GM23338 (cell line): ENCODE measurements around the gene RNF220. TPM values are rescaled to one million over a fixed set of nuclear protein-coding genes. Genes with fewer than 3 reads are reported as not detected.

Source experiments
- ATAC-seq: fragments of 200-7000 bp; cut with Tn5 transposase; 3 replicates; pipeline ENCODE4 v1.9.1; 2020
- DNase-seq: peaks from one replicate; pipeline ENCODE4 v3.0.0-alpha.2; 2015; ENCODE audit warnings: low spot score
- H2AFZ ChIP-seq: fragments of 200-600 bp; sonication (generic); 2 replicates; pipeline ENCODE4 v1.8.0; 2016; ENCODE audit warnings: antibody characterized with exemption, mild to moderate bottlenecking, moderate library complexity
- H3F3A ChIP-seq: fragments of 200-600 bp; sonication (generic); replicated peaks from 2 replicates; pipeline ENCODE4 v1.8.0; 2017; ENCODE audit warnings: antibody characterized with exemption, mixed run types, low read depth
- H3K27ac ChIP-seq: fragments of 200-600 bp; sonication (generic); 2 replicates; pipeline ENCODE4 v1.6.1; 2016; ENCODE audit warnings: low read depth
- H3K27me3 ChIP-seq: fragments of 200-600 bp; sonication (generic); 2 replicates; pipeline ENCODE4 v1.8.0; 2016; ENCODE audit warnings: mild to moderate bottlenecking, mixed run types, moderate library complexity; ENCODE audit not compliant: insufficient read depth
- H3K36me3 ChIP-seq: fragments of 200-600 bp; sonication (generic); 2 replicates; pipeline ENCODE4 v1.8.0; 2016; ENCODE audit warnings: mild to moderate bottlenecking; ENCODE audit not compliant: insufficient read depth
- H3K4me1 ChIP-seq: fragments of 200-600 bp; sonication (generic); 2 replicates; pipeline ENCODE4 v1.8.0; 2016; ENCODE audit warnings: mild to moderate bottlenecking, moderate library complexity; ENCODE audit not compliant: insufficient read depth
- H3K4me2 ChIP-seq: fragments of 200-600 bp; sonication (generic); 2 replicates; pipeline ENCODE4 v1.7.1; 2017; ENCODE audit warnings: mixed run types
- H3K4me3 ChIP-seq: fragments of 200-600 bp; sonication (generic); 2 replicates; pipeline ENCODE4 v1.6.1; 2016; ENCODE audit warnings: mixed run types
- H3K79me2 ChIP-seq: fragments of 200-600 bp; sonication (generic); replicated peaks from 2 replicates; pipeline ENCODE4 v1.8.0; 2017; ENCODE audit warnings: mild to moderate bottlenecking; ENCODE audit not compliant: insufficient read depth
- H3K9me2 ChIP-seq: fragments of 200-600 bp; sonication (generic); 2 replicates; pipeline ENCODE4 v1.8.0; 2017; ENCODE audit not compliant: insufficient read depth
- H4K20me1 ChIP-seq: fragments of 200-600 bp; sonication (generic); replicated peaks from 2 replicates; pipeline ENCODE4 v1.8.0; 2017; ENCODE audit warnings: mild to moderate bottlenecking; ENCODE audit not compliant: insufficient read depth
- H3K27ac Mint-ChIP-seq: 2 replicates; pipeline ENCODE4 v1.8.0; 2020; ENCODE audit warnings: inconsistent platforms, mild to moderate bottlenecking, moderate library complexity, mixed read lengths
- H3K27me3 Mint-ChIP-seq: 3 replicates; pipeline ENCODE4 v1.8.0; 2022; ENCODE audit warnings: low read depth, mild to moderate bottlenecking, moderate library complexity, mixed read lengths, inconsistent platforms; ENCODE audit not compliant: insufficient read depth, poor library complexity
- H3K36me3 Mint-ChIP-seq: 3 replicates; pipeline ENCODE4 v1.8.0; 2021; ENCODE audit warnings: low read depth, mild to moderate bottlenecking, inconsistent platforms, moderate library complexity, mixed read lengths
- H3K4me1 Mint-ChIP-seq: 3 replicates; pipeline ENCODE4 v1.8.0; 2020; ENCODE audit warnings: mild to moderate bottlenecking, inconsistent platforms, mixed read lengths
- H3K4me3 Mint-ChIP-seq: 3 replicates; pipeline ENCODE4 v1.8.0; 2021; ENCODE audit warnings: moderate library complexity, mild to moderate bottlenecking, inconsistent platforms, mixed read lengths
- H3K9me3 Mint-ChIP-seq: 3 replicates; pipeline ENCODE4 v1.8.0; 2020; ENCODE audit warnings: moderate library complexity, mild to moderate bottlenecking, inconsistent platforms, mixed read lengths
- CREB1 ChIP-seq: fragments of 250-450 bp; sonication (Bioruptor Pico); IDR thresholded peaks from 2 replicates; pipeline ENCODE4 v1.5.0; 2020; ENCODE audit warnings: low read depth, mild to moderate bottlenecking, moderate library complexity
- CTCF ChIP-seq, 2 experiments: fragments of 200-600 bp in 1 of 2; sonication (generic) in 1 of 2; conservative IDR thresholded peaks; 2 replicates each; pipeline versions ENCODE4 v1.5.1 to v1.6.1; 2016 to 2017; ENCODE audit warnings: antibody characterized with exemption in 2 of 2, low read depth in 2 of 2, mild to moderate bottlenecking in 2 of 2, moderate library complexity in 1 of 2
- EZH2 ChIP-seq: fragments of 200-600 bp; sonication (generic); IDR thresholded peaks from one replicate; pipeline ENCODE4 v1.8.0; 2017; ENCODE audit warnings: antibody characterized with exemption, mild to moderate bottlenecking, low read depth; ENCODE audit not compliant: unreplicated experiment
- EZH2phosphoT487 ChIP-seq: fragments of 200-600 bp; sonication (generic); IDR thresholded peaks from one replicate; pipeline ENCODE4 v1.8.1; 2018; ENCODE audit warnings: antibody characterized with exemption; ENCODE audit not compliant: unreplicated experiment
- JUNB ChIP-seq: IDR thresholded peaks from one replicate; pipeline ENCODE4 v1.6.1; 2016; ENCODE audit warnings: antibody characterized with exemption; ENCODE audit not compliant: unreplicated experiment
- NANOG ChIP-seq: IDR thresholded peaks from 2 replicates; pipeline ENCODE4 v1.6.1; 2016; ENCODE audit warnings: antibody characterized with exemption, borderline replicate concordance
- POLR2AphosphoS5 ChIP-seq: IDR thresholded peaks from 2 replicates; pipeline ENCODE4 v1.6.1; 2016; ENCODE audit warnings: antibody characterized with exemption, low read depth
- STAT1 ChIP-seq: IDR thresholded peaks from one replicate; pipeline ENCODE4 v1.6.1; 2016; ENCODE audit warnings: antibody characterized with exemption; ENCODE audit not compliant: unreplicated experiment
- ZNF114 ChIP-seq: fragments of 250-450 bp; sonication (Bioruptor Pico); IDR thresholded peaks from 2 replicates; pipeline ENCODE4 v1.5.0; 2020; ENCODE audit warnings: mild to moderate bottlenecking, moderate library complexity
- ZNF331 ChIP-seq: fragments of 250-450 bp; sonication (Bioruptor Pico); IDR thresholded peaks from 2 replicates; pipeline ENCODE4 v1.5.0; 2020; ENCODE audit warnings: low read depth, mild to moderate bottlenecking, moderate library complexity
- ZNF462 ChIP-seq: fragments of 250-450 bp; sonication (Bioruptor Pico); IDR thresholded peaks from 2 replicates; pipeline ENCODE4 v1.5.0; 2020; ENCODE audit warnings: mild to moderate bottlenecking, moderate library complexity
- polyA plus RNA-seq: library from polyadenylated mRNA; unstranded; fragments of >200 nt; fragmentation: Nextera tagmentation; extraction: Ambion mirVana; gene quantifications from 2 replicates; pipeline ENCODE4 v1.2.1, GENCODE V29; 2016
- total RNA-seq: library from RNA; depleted of rRNA; stranded (reverse); fragments of >200 nt; shearing (Covaris generic); gene quantifications from 2 replicates; pipeline ENCODE4 v1.2.3, GENCODE V29; 2014
- TF ChIP-seq, protein P1 (sequence below): IDR thresholded peaks from 2 replicates; pipeline ENCODE4 v1.6.1; 2016; ENCODE audit warnings: antibody characterized with exemption

RNF220 gene
- total and polyA plus RNA-seq, 2 experiments from 2014 or later = 72.8 to 168 TPM

DNA sequence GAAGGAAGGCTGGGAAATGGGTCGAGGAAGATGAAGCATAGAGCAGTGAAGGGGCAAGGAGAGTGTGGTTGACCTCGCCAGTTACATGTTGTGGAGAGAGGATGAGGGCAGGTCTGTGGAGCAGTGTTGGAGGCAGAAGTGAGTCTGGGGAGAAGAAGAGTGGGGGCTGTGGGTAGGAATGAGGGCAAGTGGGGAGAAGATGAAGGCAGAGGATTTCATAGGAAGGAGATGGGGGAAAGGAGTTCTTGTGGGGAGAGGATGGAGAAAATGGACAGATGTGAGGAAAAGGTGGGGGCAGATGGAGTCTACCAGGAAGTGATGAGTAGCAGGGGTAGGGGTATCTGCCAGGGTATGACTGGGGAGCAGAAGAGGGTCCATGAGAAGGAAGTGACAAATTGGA is 273.1 kb downstream of the RNF220 start (continued):
- no peak for TF ChIP-seq CTCF (conservative IDR thresholded peaks at IDR 0.05; ENCODE audit: low read depth in 2 of 2)
- no peak for TF ChIP-seq JUNB
- no peak for TF ChIP-seq CREB1 (CRISPR knock-in tag)
- no peak for TF ChIP-seq NANOG
- TF ChIP-seq EZH2 = no peak
- TF ChIP-seq POLR2AphosphoS5 = no peak
- TF ChIP-seq, protein P1, sequence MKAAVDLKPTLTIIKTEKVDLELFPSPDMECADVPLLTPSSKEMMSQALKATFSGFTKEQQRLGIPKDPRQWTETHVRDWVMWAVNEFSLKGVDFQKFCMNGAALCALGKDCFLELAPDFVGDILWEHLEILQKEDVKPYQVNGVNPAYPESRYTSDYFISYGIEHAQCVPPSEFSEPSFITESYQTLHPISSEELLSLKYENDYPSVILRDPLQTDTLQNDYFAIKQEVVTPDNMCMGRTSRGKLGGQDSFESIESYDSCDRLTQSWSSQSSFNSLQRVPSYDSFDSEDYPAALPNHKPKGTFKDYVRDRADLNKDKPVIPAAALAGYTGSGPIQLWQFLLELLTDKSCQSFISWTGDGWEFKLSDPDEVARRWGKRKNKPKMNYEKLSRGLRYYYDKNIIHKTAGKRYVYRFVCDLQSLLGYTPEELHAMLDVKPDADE = no peak
- no peak for TF ChIP-seq STAT1
- TF ChIP-seq ZNF331 (CRISPR knock-in tag) = no peak

DNA sequence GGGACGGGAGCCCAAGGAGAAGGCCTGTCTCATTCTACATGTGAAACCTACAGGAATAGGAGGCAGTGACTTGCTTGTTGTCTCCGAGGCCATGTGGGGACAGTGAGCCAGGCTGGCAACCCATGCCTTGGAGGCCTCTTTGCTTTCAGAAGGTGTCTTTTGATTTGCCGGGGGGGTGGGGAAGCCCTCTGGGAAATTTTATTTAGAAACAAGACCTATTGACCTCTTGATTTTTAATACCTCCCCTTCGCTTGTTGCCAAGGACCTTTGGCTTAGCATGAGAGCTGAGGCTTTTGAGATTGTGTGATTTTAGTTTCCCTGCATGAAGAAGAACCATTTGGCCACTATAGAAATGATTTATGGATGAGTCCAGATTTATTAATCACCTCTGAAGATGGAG is 273.6 kb downstream of the RNF220 start:
- peaks cover 8% of the 10 kb centered on the region for H3K27me3 Mint-ChIP-seq
- no peak overlapping the region for H3K27ac ChIP-seq
- no peaks in the 10 kb centered on the region for H3K9me2 ChIP-seq
- H3K4me3 Mint-ChIP-seq = no peak overlapping the region
- H3K4me2 ChIP-seq = no peak overlapping the region
- no peaks in the 10 kb centered on the region for H3K36me3 ChIP-seq
- DNase-seq (no peak), ATAC-seq (no peak)
- H3F3A ChIP-seq = 0 out of 2 replicates have a peak, but pooled peaks cover 8% of the 10 kb centered on the region
- H3K36me3 Mint-ChIP-seq = no peaks in the 10 kb centered on the region; the same call in 2 of the 3 replicates
- H3K4me1 Mint-ChIP-seq = peaks cover 21% of the 10 kb centered on the region
- H3K27ac Mint-ChIP-seq = no peak overlapping the region
- no peaks in the 10 kb centered on the region for H3K79me2 ChIP-seq
- no peak overlapping the region for H2AFZ ChIP-seq
- no peak overlapping the region for H3K4me3 ChIP-seq
- peaks cover 27% of the 10 kb centered on the region for H3K4me1 ChIP-seq
- H4K20me1 ChIP-seq = peaks cover 3% of the 10 kb centered on the region; the same call in 1 of the 2 replicates
- no peaks in the 10 kb centered on the region for H3K9me3 Mint-ChIP-seq
- H3K27me3 ChIP-seq = no peaks in the 10 kb centered on the region
- TF ChIP-seq EZH2phosphoT487 (no peak), POLR2AphosphoS5 (no peak), ZNF114 (no peak), ZNF462 (CRISPR knock-in tag) (no peak), CREB1 (CRISPR knock-in tag) (no peak), STAT1 (no peak), EZH2 (no peak), CTCF (conservative IDR thresholded peaks at IDR 0.05; ENCODE audit: low read depth in 2 of 2) (no peak)
- TF ChIP-seq, protein P1 = no peak
